HL-60 (cell line): Measurements from ENCODE around the gene PPIP5K2.
"Not testable (repeated sequence)": the region's sequence is repeated elsewhere in the genome, so short reads cannot be mapped to it uniquely, and the experiment has no call there.

Source experiments
- DNase-seq, 2 experiments: peaks; one replicate each; pipeline ENCODE4 v3.0.0-alpha.2; 2010 to 2020; ENCODE audit warnings: low read depth in 1 of 2, low spot score in 1 of 2
- H3K27ac ChIP-seq: fragments of 250-450 bp; sonication (Bioruptor Pico); replicated peaks from 2 replicates; pipeline ENCODE4 v1.5.1; 2020; ENCODE audit warnings: mild to moderate bottlenecking, moderate library complexity
- H3K27me3 ChIP-seq: fragments of 250-450 bp; sonication (Bioruptor Pico); 2 replicates; pipeline ENCODE4 v1.5.1; 2021; ENCODE audit warnings: mild to moderate bottlenecking, moderate library complexity; ENCODE audit not compliant: insufficient read depth, poor library complexity, severe bottlenecking
- H3K4me3 ChIP-seq: replicated peaks from 2 replicates; pipeline ENCODE4 v1.5.1; 2011; ENCODE audit warnings: mild to moderate bottlenecking, control low read depth, low read length; ENCODE audit not compliant: insufficient read depth
- CTCF ChIP-seq: IDR thresholded peaks from one replicate; pipeline ENCODE4 v1.5.1; 2011; ENCODE audit warnings: low read length, control low read depth, inconsistent platforms; ENCODE audit not compliant: insufficient read depth
- GABPA ChIP-seq: IDR thresholded peaks from 2 replicates; pipeline ENCODE4 v1.6.1; 2012; ENCODE audit warnings: low read depth
- POLR2AphosphoS5 ChIP-seq: IDR thresholded peaks from 2 replicates; pipeline ENCODE4 v1.6.1; 2012; ENCODE audit warnings: low read depth
- REST ChIP-seq: IDR thresholded peaks from 2 replicates; pipeline ENCODE4 v1.6.1; 2012; ENCODE audit warnings: low read depth; ENCODE audit not compliant: insufficient replicate concordance
- SPI1 ChIP-seq: IDR thresholded peaks from 2 replicates; pipeline ENCODE4 v1.6.1; 2012; ENCODE audit warnings: low read depth, mild to moderate bottlenecking, borderline replicate concordance

PPIP5K2 gene

GRCh38 chr5:103217101-103217500, 97.0 kb downstream of the PPIP5K2 start:
- DNase-seq, result no peak
- Histone ChIP-seq H3K27me3 (no peaks in the 10 kb centered on the region), H3K4me3 (no peak overlapping the region), H3K27ac (no peak overlapping the region)
- TF ChIP-seq REST (no peak), GABPA (no peak), SPI1 (no peak), POLR2AphosphoS5 (no peak)

DNA sequence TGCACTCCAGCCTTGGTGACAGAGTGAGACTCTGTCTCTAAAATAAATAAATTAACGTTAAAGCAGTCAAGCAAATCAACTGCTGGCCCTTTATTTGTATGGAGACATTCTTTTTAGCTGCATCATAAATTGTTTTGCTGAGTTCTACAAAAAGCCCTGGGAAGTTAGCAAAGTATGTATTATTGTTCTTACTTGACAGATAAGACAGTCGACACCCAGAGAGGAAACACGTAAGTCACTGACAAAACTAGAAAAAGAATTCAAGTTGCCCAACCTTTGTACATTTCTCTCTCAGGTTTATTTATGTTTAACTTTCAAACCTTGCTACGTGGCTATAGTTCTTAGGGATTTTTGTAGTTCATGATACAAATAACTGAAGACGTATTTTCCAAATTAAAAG, 98.1 kb downstream of the PPIP5K2 start:
- Histone ChIP-seq H3K4me3 (no peak overlapping the region), H3K27ac (no peak overlapping the region), H3K27me3 (no peaks in the 10 kb centered on the region)
- TF ChIP-seq GABPA, result no peak
- no peak for TF ChIP-seq SPI1
- TF ChIP-seq CTCF, result no peak
- TF ChIP-seq REST, result no peak
- no peak for TF ChIP-seq POLR2AphosphoS5
- DNase-seq, result no peak

- H3K27me3 ChIP-seq, H3K4me3 ChIP-seq, DNase-seq, H3K27ac ChIP-seq: not testable (repeated sequence)
Measured at GRCh38 chr5:103219074-103219473, 99.0 kb downstream of the PPIP5K2 start.

DNA sequence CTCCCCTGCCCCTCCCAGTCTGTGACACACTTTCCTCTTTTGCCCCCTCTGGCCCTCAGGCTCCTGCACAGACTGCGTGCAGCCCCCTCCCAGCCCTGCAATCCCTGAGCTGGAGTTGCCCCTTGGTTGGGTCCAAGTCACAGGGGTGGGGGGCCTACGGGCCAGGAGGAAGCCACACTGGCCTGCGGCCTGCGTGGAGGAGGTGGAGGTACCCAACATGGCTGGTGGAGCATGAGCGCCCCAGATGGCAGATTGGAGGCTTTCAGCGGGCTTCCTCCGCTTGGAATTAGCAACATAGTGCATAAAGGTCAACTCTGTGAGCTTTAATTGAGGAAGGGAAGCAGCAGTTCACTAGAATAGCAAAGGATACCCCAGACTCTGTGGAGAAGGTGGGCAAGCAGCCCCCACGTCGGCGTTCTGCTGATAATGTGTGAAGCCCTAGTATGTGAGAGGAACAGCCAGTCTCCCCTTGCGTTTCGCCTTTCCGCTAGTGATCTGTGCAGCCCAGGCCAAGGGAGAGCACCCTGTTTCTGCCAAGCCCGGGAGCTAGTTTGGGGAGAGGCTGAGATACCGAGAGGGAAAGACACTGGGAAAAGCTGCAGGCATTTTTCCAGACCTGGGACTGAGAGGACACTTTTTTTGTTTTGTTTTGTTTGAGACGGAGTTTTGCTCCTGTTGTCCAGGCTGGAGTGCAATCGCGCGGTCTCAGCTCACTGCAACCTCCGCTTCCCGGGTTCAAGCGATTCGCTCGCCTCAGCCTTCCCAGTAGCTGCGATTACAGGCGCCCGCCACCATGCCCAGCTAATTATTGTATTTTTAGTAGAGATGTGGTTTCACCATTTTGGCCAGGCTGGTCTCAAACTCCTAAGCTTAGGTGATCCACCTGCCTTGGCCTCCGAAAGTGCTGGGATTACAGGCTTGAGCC, 103.2 kb downstream of the PPIP5K2 start:
- no peaks in the 10 kb centered on the region for H3K27me3 ChIP-seq
- no peak for DNase-seq
- TF ChIP-seq CTCF, result no peak
- H3K4me3 ChIP-seq, result no peak overlapping the region
- H3K27ac ChIP-seq, result no peak overlapping the region
